OCI-LY7 (cell line): ENCODE data around the gene TNKS2. TPM values are rescaled to one million over a fixed set of nuclear protein-coding genes. Genes with fewer than 3 reads are reported as not detected.

ENCODE experiments used
- BruUV-seq: library from RNA; stranded (reverse); fragments of 400-500 nt; replicated peaks from 2 replicates; lab custom pipeline; 2021; lab: Mats Ljungman, UMichigan
- CTCF ChIA-PET: fragments of 300-600 bp; sonication (Branson Sonifier 250); formaldehyde crosslinking; loops from one replicate; lab custom pipeline; 2022; ENCODE audit warnings: antibody characterized with exemption; ENCODE audit not compliant: unreplicated experiment; lab: Charles Lee
- POLR2A ChIA-PET: fragments of 300-600 bp; sonication (Branson Sonifier 250); formaldehyde crosslinking; loops from one replicate; lab custom pipeline; 2022; ENCODE audit warnings: antibody characterized with exemption; lab: Charles Lee
- DNase-seq: peaks from one replicate; pipeline ENCODE4 v3.0.0-alpha.2; 2015; ENCODE audit warnings: low spot score
- H2AFZ ChIP-seq: fragments of 200-600 bp; sonication (generic), shearing (Covaris generic); 2 replicates; pipeline ENCODE4 v1.6.1; 2014; ENCODE audit warnings: mild to moderate bottlenecking, antibody characterized with exemption, low read length, moderate library complexity
- H3K27ac ChIP-seq: fragments of 200-600 bp; sonication (generic); 2 replicates; pipeline ENCODE4 v1.5.1; 2014; ENCODE audit warnings: mixed run types, low read depth, mild to moderate bottlenecking, moderate library complexity, low read length, inconsistent platforms; ENCODE audit not compliant: poor library complexity, severe bottlenecking
- H3K36me3 ChIP-seq: fragments of 200-600 bp; sonication (generic); 2 replicates; pipeline ENCODE4 v1.6.1; 2014; ENCODE audit warnings: mild to moderate bottlenecking, antibody characterized with exemption, low read length, moderate library complexity, mixed read lengths; ENCODE audit not compliant: insufficient read depth
- H3K4me1 ChIP-seq: fragments of 200-600 bp; sonication (generic); 2 replicates; pipeline ENCODE4 v1.5.1; 2014; ENCODE audit warnings: mild to moderate bottlenecking, low read length; ENCODE audit not compliant: insufficient read depth, poor library complexity, severe bottlenecking
- H3K4me2 ChIP-seq: fragments of 200-600 bp; sonication (generic); 2 replicates; pipeline ENCODE4 v1.6.1; 2014; ENCODE audit warnings: mild to moderate bottlenecking, low read length
- H3K4me3 ChIP-seq: fragments of 200-600 bp; sonication (generic); 2 replicates; pipeline ENCODE4 v1.5.1; 2014; ENCODE audit warnings: mild to moderate bottlenecking, low read depth, low read length; ENCODE audit not compliant: poor library complexity, severe bottlenecking
- H3K79me2 ChIP-seq: fragments of 200-600 bp; sonication (generic); 2 replicates; pipeline ENCODE4 v1.6.1; 2016; ENCODE audit warnings: low read depth, mild to moderate bottlenecking, low read length, moderate library complexity, mixed read lengths; ENCODE audit not compliant: insufficient read depth
- H3K9me2 ChIP-seq: fragments of 200-600 bp; sonication (generic); 2 replicates; pipeline ENCODE4 v1.6.1; 2016; ENCODE audit warnings: mild to moderate bottlenecking, low read length, mixed read lengths; ENCODE audit not compliant: insufficient read depth
- H3K9me3 ChIP-seq: fragments of 200-600 bp; sonication (generic); 2 replicates; pipeline ENCODE4 v1.6.1; 2014; ENCODE audit warnings: mild to moderate bottlenecking, mixed run types, low read length, mixed read lengths
- H4K20me1 ChIP-seq: fragments of 200-600 bp; sonication (generic); 2 replicates; pipeline ENCODE4 v1.6.1; 2014; ENCODE audit warnings: mild to moderate bottlenecking, antibody characterized with exemption, low read length, moderate library complexity, mixed read lengths; ENCODE audit not compliant: insufficient read depth
- EZH2phosphoT487 ChIP-seq: fragments of 200-600 bp; sonication (generic); IDR thresholded peaks from 2 replicates; pipeline ENCODE4 v1.6.1; 2018; ENCODE audit warnings: low read depth, borderline replicate concordance, mild to moderate bottlenecking, mixed run types, antibody characterized with exemption, low read length, moderate library complexity, mixed read lengths
- intact Hi-C: fragments of 100-400 bp; cut with micrococcal nuclease; formaldehyde crosslinking; loops from one replicate; pipeline ENCODE4 v1.10.0; 2022; ENCODE audit not compliant: unreplicated experiment
- total RNA-seq, 2 experiments: library from RNA; depleted of rRNA in 1 of 2; stranded (reverse); fragments of >200 nt in 1 of 2; shearing (Covaris generic) in 1 of 2; gene quantifications; 2 replicates each; pipeline ENCODE4 v1.2.3, GENCODE V29; 2014 to 2022
- TF ChIP-seq, protein P1 (sequence below): fragments of 200-600 bp; sonication (generic); conservative IDR thresholded peaks from 2 replicates; pipeline ENCODE4 v1.5.1; 2014; ENCODE audit warnings: mild to moderate bottlenecking, antibody characterized with exemption, low read length, moderate library complexity, mixed read lengths

TNKS2 gene
- total RNA-seq, 2 experiments from 2014 or later = 20.0 to 31.3 TPM

DNA sequence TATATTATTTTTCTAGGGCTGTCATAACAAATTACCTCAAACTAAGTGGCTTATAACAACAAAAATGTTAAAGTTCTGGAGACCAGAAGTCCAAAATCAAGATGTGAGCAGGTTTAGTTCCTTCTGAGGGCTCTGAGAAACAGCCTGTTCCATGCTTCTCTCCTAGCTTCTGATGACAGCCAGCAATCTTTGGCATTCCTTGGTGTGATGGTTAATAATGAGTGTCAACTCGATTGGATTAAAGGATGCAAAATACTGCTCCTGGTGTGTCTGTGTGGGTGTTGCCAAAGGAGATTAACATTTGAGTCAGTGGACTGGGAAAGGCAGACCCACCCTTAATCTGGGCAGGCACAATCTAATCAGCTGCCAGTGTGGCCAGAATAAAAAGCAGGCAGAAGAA lies 26.3 kb upstream of the TNKS2 start:
- ChIA-PET POLR2A (no interaction called here), CTCF (no interaction called here)
- H2AFZ ChIP-seq = no peak overlapping the region
- intact Hi-C loops = no loop called here
- no peaks in the 10 kb centered on the region for H3K9me3 ChIP-seq
- H4K20me1 ChIP-seq = no peaks in the 10 kb centered on the region
- no peaks in the 10 kb centered on the region; the same call in 1 of the 2 replicates for H3K9me2 ChIP-seq
- DNase-seq = no peak
- H3K4me1 ChIP-seq = no peaks in the 10 kb centered on the region
- no TSS peak for BruUV-seq
- H3K27ac ChIP-seq = no peak overlapping the region
- H3K4me2 ChIP-seq = no peak overlapping the region
- H3K36me3 ChIP-seq = no peaks in the 10 kb centered on the region
- H3K4me3 ChIP-seq = no peak overlapping the region
- TF ChIP-seq, protein P1, sequence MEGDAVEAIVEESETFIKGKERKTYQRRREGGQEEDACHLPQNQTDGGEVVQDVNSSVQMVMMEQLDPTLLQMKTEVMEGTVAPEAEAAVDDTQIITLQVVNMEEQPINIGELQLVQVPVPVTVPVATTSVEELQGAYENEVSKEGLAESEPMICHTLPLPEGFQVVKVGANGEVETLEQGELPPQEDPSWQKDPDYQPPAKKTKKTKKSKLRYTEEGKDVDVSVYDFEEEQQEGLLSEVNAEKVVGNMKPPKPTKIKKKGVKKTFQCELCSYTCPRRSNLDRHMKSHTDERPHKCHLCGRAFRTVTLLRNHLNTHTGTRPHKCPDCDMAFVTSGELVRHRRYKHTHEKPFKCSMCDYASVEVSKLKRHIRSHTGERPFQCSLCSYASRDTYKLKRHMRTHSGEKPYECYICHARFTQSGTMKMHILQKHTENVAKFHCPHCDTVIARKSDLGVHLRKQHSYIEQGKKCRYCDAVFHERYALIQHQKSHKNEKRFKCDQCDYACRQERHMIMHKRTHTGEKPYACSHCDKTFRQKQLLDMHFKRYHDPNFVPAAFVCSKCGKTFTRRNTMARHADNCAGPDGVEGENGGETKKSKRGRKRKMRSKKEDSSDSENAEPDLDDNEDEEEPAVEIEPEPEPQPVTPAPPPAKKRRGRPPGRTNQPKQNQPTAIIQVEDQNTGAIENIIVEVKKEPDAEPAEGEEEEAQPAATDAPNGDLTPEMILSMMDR = no peak
- TF ChIP-seq EZH2phosphoT487 = no peak
- H3K79me2 ChIP-seq = no peaks in the 10 kb centered on the region

DNA sequence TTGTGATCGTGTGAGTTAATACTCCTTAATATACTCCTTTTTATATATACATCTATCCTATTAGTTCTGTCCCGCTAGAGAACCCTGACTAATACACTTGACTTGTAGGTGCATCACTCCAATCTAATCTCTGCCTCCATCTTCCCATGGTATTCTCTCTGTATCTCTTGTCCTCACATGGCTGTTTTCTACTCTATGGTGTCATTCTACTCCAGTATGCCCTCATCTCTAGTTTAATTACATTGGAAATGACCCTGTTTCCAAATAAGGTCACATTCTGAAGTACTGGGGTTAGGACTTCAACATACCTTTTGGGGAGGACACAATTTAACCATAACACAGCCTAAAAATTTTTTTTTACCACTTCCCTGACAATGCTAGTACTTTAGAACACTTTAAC lies 25.8 kb upstream of the TNKS2 start:
- intact Hi-C loops = no loop called here
- H3K27ac ChIP-seq = no peak overlapping the region
- ChIA-PET POLR2A (no interaction called here), CTCF (no interaction called here)
- no TSS peak for BruUV-seq
- no peaks in the 10 kb centered on the region for H3K79me2 ChIP-seq
- H3K9me3 ChIP-seq = no peaks in the 10 kb centered on the region
- H3K36me3 ChIP-seq = no peaks in the 10 kb centered on the region
- no peak for TF ChIP-seq EZH2phosphoT487
- TF ChIP-seq, protein P1 = no peak
- H3K4me1 ChIP-seq = no peaks in the 10 kb centered on the region
- H3K9me2 ChIP-seq = no peaks in the 10 kb centered on the region; the same call in 1 of the 2 replicates
- no peaks in the 10 kb centered on the region for H4K20me1 ChIP-seq
- DNase-seq = no peak
- H3K4me2 ChIP-seq = no peak overlapping the region
- no peak overlapping the region for H3K4me3 ChIP-seq
- H2AFZ ChIP-seq = no peak overlapping the region

DNA sequence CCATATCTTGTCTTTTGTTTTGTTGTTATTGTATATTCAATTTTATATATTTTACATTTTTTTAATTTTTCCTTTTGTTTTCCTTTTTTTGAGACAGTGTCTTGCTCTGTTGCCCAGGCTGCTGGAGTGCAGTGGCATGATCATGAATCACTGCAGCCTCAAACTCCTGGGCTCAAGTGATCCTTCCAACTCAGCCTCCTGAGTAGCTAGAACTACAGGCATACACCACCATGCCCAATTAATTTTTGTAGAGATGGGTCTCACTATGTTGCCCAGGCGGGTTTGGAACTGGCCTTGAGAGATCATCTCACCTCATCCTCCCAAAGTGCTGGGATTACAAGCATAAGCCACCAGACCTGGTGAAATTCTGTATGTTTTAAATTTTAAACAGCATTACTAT lies 25.4 kb upstream of the TNKS2 start:
- no peaks in the 10 kb centered on the region for H3K9me3 ChIP-seq
- BruUV-seq = no TSS peak
- TF ChIP-seq EZH2phosphoT487 = no peak
- TF ChIP-seq, protein P1 = no peak
- no peak overlapping the region for H3K27ac ChIP-seq
- DNase-seq = no peak
- ChIA-PET CTCF (no interaction called here), POLR2A (interaction anchor here (1.2 kb wide), 1 partner anchor 12 kb away, joined by 3 read pairs; no protein-coding TSS in a partner anchor)
- no peak overlapping the region for H3K4me2 ChIP-seq
- no peak overlapping the region for H2AFZ ChIP-seq
- H3K79me2 ChIP-seq = no peaks in the 10 kb centered on the region
- no peaks in the 10 kb centered on the region for H3K4me1 ChIP-seq
- no peaks in the 10 kb centered on the region for H3K36me3 ChIP-seq
- H4K20me1 ChIP-seq = no peaks in the 10 kb centered on the region
- H3K4me3 ChIP-seq = no peak overlapping the region
- intact Hi-C loops = no loop called here
- H3K9me2 ChIP-seq = no peaks in the 10 kb centered on the region; the same call in 1 of the 2 replicates
